Stimulated activated CD4-positive, alpha-beta T cell treated with anti-CD3 and anti-CD28 coated beads, Interleukin-4, amount 100 ng/mL, for 24 hours (primary cell): ENCODE data around the gene BHLHE23.

Source experiments
- DNase-seq: peaks from one replicate; pipeline ENCODE4 v3.0.0-alpha.2; 2020

Gene BHLHE23

GRCh38 chr20:62987114-62987513 is 19.6 kb downstream of the BHLHE23 start:
- no peak for DNase-seq

GRCh38 chr20:62986257-62986800 is 20.4 kb downstream of the BHLHE23 start:
- DNase-seq: no peak

GRCh38 chr20:62985444-62985778 is 21.4 kb downstream of the BHLHE23 start:
- DNase-seq: no peak

GRCh38 chr20:62984666-62985443 is 21.9 kb downstream of the BHLHE23 start:
- no peak for DNase-seq

GRCh38 chr20:62983210-62983609 is 23.6 kb downstream of the BHLHE23 start:
- no peak for DNase-seq

- DNase-seq: no peak
These were observed 24.4 kb downstream of the BHLHE23 start for GRCh38 chr20:62982124-62983075.

- DNase-seq: peak; percentile 33
These were observed 25.8 kb downstream of the BHLHE23 start for GRCh38 chr20:62980970-62981369.

- no peak for DNase-seq
These were observed 26.3 kb downstream of the BHLHE23 start for GRCh38 chr20:62980380-62980960.

GRCh38 chr20:62979876-62980373 is 26.8 kb downstream of the BHLHE23 start:
- no peak for DNase-seq

- no peak for DNase-seq
These were observed 27.5 kb downstream of the BHLHE23 start for GRCh38 chr20:62979310-62979709.

GRCh38 chr20:62978561-62978943 is 28.2 kb downstream of the BHLHE23 start:
- no peak for DNase-seq

GRCh38 chr20:62977613-62978560 is 28.9 kb downstream of the BHLHE23 start:
- DNase-seq: peak; percentile 80

GRCh38 chr20:62976886-62977285 is 29.9 kb downstream of the BHLHE23 start:
- no peak for DNase-seq

GRCh38 chr20:62975812-62976508 is 30.8 kb downstream of the BHLHE23 start:
- no peak for DNase-seq

- no peak for DNase-seq
These were observed 31.5 kb downstream of the BHLHE23 start for GRCh38 chr20:62975251-62975760.

- DNase-seq: no peak
These were observed 33.7 kb downstream of the BHLHE23 start for GRCh38 chr20:62972845-62973745.

- peak; percentile 86 for DNase-seq
These were observed 34.6 kb downstream of the BHLHE23 start for GRCh38 chr20:62971950-62972844.

GRCh38 chr20:62971211-62971949 is 35.4 kb downstream of the BHLHE23 start:
- no peak for DNase-seq
